ENCODE measurements around the gene RGS7. TPM values are rescaled to one million over a fixed set of nuclear protein-coding genes. Genes with fewer than 3 reads are reported as not detected.

RGS7 gene
- total RNA-seq, 4 donors from 2014 or later: 0.11 to 0.33 TPM; not detected in 2

DNA sequence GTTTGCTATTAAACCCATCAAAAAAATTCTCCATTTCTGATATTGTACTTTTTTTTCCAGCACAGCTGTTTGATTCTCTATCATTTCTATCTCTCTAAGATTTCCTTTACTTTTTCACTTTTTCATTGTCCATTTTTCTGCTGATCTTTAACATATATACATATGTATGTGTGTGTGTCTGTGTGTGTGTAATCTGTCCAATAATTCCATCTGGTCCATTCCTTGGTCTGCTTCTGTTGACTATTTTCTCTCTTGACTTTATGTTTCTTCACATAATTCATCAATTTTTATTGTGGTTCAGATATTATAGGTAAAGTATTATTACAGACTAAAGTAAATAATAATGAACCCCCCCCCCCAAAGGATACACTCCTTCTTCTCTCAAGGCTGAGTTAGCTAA, 84.2 kb downstream of the RGS7 start:
- no peak for TF ChIP-seq EP300 (IDR thresholded peaks at IDR 0.05)
- TF ChIP-seq POLR2AphosphoS5 (IDR thresholded peaks at IDR 0.05): no peak
- TF ChIP-seq POLR2A (IDR thresholded peaks at IDR 0.05; ENCODE audit: low read depth): no peak
- TF ChIP-seq, protein P1, sequence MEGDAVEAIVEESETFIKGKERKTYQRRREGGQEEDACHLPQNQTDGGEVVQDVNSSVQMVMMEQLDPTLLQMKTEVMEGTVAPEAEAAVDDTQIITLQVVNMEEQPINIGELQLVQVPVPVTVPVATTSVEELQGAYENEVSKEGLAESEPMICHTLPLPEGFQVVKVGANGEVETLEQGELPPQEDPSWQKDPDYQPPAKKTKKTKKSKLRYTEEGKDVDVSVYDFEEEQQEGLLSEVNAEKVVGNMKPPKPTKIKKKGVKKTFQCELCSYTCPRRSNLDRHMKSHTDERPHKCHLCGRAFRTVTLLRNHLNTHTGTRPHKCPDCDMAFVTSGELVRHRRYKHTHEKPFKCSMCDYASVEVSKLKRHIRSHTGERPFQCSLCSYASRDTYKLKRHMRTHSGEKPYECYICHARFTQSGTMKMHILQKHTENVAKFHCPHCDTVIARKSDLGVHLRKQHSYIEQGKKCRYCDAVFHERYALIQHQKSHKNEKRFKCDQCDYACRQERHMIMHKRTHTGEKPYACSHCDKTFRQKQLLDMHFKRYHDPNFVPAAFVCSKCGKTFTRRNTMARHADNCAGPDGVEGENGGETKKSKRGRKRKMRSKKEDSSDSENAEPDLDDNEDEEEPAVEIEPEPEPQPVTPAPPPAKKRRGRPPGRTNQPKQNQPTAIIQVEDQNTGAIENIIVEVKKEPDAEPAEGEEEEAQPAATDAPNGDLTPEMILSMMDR (IDR thresholded peaks at IDR 0.05): no peak
- H3K4me1 ChIP-seq: no peaks in the 10 kb centered on the region
- DNase-seq (ENCODE audit: extremely low spot score): no peak
- H3K9me3 ChIP-seq: peaks cover 0 to 31% (median 17%) of the 10 kb centered on the region in 4 donors
- no peaks in the 10 kb centered on the region for H3K36me3 ChIP-seq
- no peak overlapping the region for H3K4me3 ChIP-seq
- H3K27me3 ChIP-seq: no peaks in the 10 kb centered on the region
- intact Hi-C loops (cut with DNase I): no loop called here
- H3K27ac ChIP-seq (replicated peaks in 1 of 4): no peak overlapping the region

DNA sequence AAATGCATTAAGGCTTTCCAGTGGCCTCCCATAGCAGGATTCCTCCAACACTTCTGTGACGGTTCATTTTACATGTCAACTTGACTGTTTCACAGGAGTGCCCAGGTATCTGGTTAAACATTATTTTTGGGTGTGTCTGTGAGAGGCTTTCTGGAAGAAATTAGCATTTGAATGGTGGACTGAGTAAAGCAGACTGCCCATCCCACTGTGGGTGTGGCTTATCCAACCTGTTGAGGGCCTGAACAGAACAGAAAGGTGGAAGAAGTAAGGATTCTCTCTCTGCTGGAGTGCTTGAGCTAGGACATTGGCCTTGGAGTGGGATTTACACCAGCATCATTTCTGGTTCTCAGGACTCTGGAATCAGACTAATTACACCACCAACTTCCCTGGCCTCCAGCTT, 85.6 kb downstream of the RGS7 start:
- intact Hi-C loops (cut with DNase I): no loop called here
- no peak for DNase-seq (ENCODE audit: extremely low spot score)
- H3K27ac ChIP-seq (replicated peaks in 1 of 4): no peak overlapping the region
- no peak overlapping the region for H3K4me3 ChIP-seq
- peaks cover 0 to 31% (median 17%) of the 10 kb centered on the region in 4 donors for H3K9me3 ChIP-seq
- H3K4me1 ChIP-seq: no peaks in the 10 kb centered on the region
- 92% methylated on average over 1 of the region's 1 CpG for WGBS
- TF ChIP-seq, protein P1 (IDR thresholded peaks at IDR 0.05): no peak
- no peak for TF ChIP-seq POLR2A (IDR thresholded peaks at IDR 0.05; ENCODE audit: low read depth)
- no peak for TF ChIP-seq EP300 (IDR thresholded peaks at IDR 0.05)
- no peak for TF ChIP-seq POLR2AphosphoS5 (IDR thresholded peaks at IDR 0.05)
- no peaks in the 10 kb centered on the region for H3K27me3 ChIP-seq
- H3K36me3 ChIP-seq: no peaks in the 10 kb centered on the region

GRCh38 chr1:241270016-241270415, 87.0 kb downstream of the RGS7 start:
- Histone ChIP-seq H3K4me3 (no peak overlapping the region), H3K27ac (replicated peaks in 1 of 4) (no peak overlapping the region), H3K27me3 (no peaks in the 10 kb centered on the region), H3K9me3 (peaks cover 0 to 28% (median 17%) of the 10 kb centered on the region in 4 donors), H3K4me1 (no peaks in the 10 kb centered on the region), H3K36me3 (no peaks in the 10 kb centered on the region)
- DNase-seq (ENCODE audit: extremely low spot score): no peak
- 66% methylated on average over 2 of the region's 2 CpGs for WGBS
- no peak for TF ChIP-seq EP300 (IDR thresholded peaks at IDR 0.05)
- TF ChIP-seq POLR2AphosphoS5 (IDR thresholded peaks at IDR 0.05): no peak
- no peak for TF ChIP-seq POLR2A (IDR thresholded peaks at IDR 0.05; ENCODE audit: low read depth)
- TF ChIP-seq, protein P1 (IDR thresholded peaks at IDR 0.05): no peak
- intact Hi-C loops (cut with DNase I): no loop called here

GRCh38 chr1:241269116-241269515, 87.9 kb downstream of the RGS7 start:
- DNase-seq (ENCODE audit: extremely low spot score): no peak
- 70% methylated on average over 9 of the region's 9 CpGs for WGBS

More at GRCh38 chr1:241269116-241269515, 87.9 kb downstream of the RGS7 start:
- Histone ChIP-seq H3K4me3 (no peak overlapping the region), H3K9me3 (peaks cover 0 to 20% (median 15%) of the 10 kb centered on the region in 4 donors), H3K4me1 (no peaks in the 10 kb centered on the region), H3K27ac (replicated peaks in 1 of 4) (no peak overlapping the region), H3K27me3 (no peaks in the 10 kb centered on the region), H3K36me3 (no peaks in the 10 kb centered on the region)
- TF ChIP-seq POLR2AphosphoS5 (IDR thresholded peaks at IDR 0.05) (no peak), EP300 (IDR thresholded peaks at IDR 0.05) (no peak), POLR2A (IDR thresholded peaks at IDR 0.05; ENCODE audit: low read depth) (no peak)
- TF ChIP-seq, protein P1 (IDR thresholded peaks at IDR 0.05): no peak
- intact Hi-C loops (cut with DNase I): no loop called here

Data from esophagus muscularis mucosa (tissue), 4 donors.